ENCODE data around the gene CNOT3. TPM values are rescaled to one million over a fixed set of nuclear protein-coding genes. Genes with fewer than 3 reads are reported as not detected.

CNOT3 gene
- total and polyA plus RNA-seq, 2 donors (not counting 3 experiments of a cell fraction or from before 2014, with no cell fraction given), result 20.4 to 74.7 TPM

DNA sequence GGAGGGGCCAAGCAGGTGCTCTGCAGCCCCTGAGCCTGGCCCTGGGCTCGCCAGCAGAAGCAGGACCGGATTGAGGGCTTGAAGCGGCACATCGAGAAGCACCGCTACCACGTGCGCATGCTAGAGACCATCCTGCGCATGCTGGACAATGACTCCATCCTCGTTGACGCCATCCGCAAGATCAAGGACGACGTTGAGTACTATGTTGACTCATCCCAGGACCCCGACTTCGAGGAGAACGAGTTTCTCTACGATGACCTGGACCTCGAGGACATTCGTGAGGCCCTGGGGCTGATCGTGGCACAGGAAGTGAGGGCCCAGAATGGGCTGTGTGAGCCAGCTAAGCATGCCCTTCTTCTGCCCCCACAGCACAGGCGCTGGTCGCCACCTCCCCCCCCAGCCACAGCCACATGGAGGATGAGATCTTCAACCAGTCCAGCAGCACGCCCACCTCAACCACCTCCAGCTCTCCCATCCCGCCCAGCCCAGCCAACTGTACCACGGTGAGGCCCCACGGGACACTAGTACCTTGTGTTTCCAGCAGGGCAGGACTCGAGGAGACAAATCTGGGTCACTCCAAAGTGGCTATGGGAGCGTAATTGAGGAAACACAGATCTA, 8.1 kb downstream of the CNOT3 start:
- ChIA-PET CTCF (no interaction called here), POLR2A (interaction anchor here (0.6 kb wide), 1 partner anchor 713 kb away, joined by 5 read pairs; no protein-coding TSS in a partner anchor)
- Histone ChIP-seq H3K4me2 (ENCODE audit: insufficient read depth, low read length) (no peak overlapping the region), H3K4me1 (ENCODE audit: control insufficient read depth, extremely low read depth, insufficient read depth, low read length) (no peaks in the 10 kb centered on the region), H2AFZ (ENCODE audit: low read depth, low read length) (no peak overlapping the region), H3K9me3 (replicated peaks; ENCODE audit: control insufficient read depth, insufficient read depth, low read length) (no peaks in the 10 kb centered on the region), H3K9me1 (replicated peaks; ENCODE audit: control insufficient read depth, extremely low read depth, insufficient read depth, low read length) (no peaks in the 10 kb centered on the region), H3K9ac (replicated peaks; ENCODE audit: extremely low read depth, insufficient read depth, low read length) (no peak overlapping the region), H3K27me3 (ENCODE audit: control insufficient read depth in 2 of 2, insufficient read depth in 2 of 2, low read length in 2 of 2) (no peaks in the 10 kb centered on the region), H3K27ac (ENCODE audit: insufficient read depth, low read depth, low read length) (no peak overlapping the region), H4K20me1 (replicated peaks; ENCODE audit: control insufficient read depth, extremely low read depth, insufficient read depth, low read length) (no peaks in the 10 kb centered on the region), H3K36me3 (ENCODE audit: control insufficient read depth in 2 of 2, extremely low read depth in 1 of 2, insufficient read depth in 2 of 2, low read length in 2 of 2) (peaks cover 29 to 60% of the 10 kb centered on the region in 2 experiments), H3K4me3 (replicated peaks in 1 of 3; ENCODE audit: insufficient read depth in 1 of 3, low read depth in 1 of 3, low read length in 3 of 3) (no peak overlapping the region), H3K79me2 (ENCODE audit: control insufficient read depth, insufficient read depth, low read length) (peaks cover 20% of the 10 kb centered on the region)
- TF ChIP-seq, protein P1, sequence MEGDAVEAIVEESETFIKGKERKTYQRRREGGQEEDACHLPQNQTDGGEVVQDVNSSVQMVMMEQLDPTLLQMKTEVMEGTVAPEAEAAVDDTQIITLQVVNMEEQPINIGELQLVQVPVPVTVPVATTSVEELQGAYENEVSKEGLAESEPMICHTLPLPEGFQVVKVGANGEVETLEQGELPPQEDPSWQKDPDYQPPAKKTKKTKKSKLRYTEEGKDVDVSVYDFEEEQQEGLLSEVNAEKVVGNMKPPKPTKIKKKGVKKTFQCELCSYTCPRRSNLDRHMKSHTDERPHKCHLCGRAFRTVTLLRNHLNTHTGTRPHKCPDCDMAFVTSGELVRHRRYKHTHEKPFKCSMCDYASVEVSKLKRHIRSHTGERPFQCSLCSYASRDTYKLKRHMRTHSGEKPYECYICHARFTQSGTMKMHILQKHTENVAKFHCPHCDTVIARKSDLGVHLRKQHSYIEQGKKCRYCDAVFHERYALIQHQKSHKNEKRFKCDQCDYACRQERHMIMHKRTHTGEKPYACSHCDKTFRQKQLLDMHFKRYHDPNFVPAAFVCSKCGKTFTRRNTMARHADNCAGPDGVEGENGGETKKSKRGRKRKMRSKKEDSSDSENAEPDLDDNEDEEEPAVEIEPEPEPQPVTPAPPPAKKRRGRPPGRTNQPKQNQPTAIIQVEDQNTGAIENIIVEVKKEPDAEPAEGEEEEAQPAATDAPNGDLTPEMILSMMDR (IDR thresholded peaks at IDR 0.05; ENCODE audit: extremely low read depth in 1 of 2, insufficient read depth in 1 of 2, low read depth in 1 of 2, low read length in 2 of 2), result no peak
- no peak for TF ChIP-seq MYC (IDR thresholded peaks at IDR 0.05; ENCODE audit: low read depth, low read length)
- BruUV-seq (replicated peaks), result no TSS peak
- dilution Hi-C loops (cut with MboI; ENCODE audit: extremely low pct_ligation_motif_present, low sequenced_read_pairs) (no loop called here), intact Hi-C loops (cut with micrococcal nuclease) (no loop called here)
- no peak for FAIRE-seq
- DNase-seq (ENCODE audit: low read depth, low spot score), result no peak

DNA sequence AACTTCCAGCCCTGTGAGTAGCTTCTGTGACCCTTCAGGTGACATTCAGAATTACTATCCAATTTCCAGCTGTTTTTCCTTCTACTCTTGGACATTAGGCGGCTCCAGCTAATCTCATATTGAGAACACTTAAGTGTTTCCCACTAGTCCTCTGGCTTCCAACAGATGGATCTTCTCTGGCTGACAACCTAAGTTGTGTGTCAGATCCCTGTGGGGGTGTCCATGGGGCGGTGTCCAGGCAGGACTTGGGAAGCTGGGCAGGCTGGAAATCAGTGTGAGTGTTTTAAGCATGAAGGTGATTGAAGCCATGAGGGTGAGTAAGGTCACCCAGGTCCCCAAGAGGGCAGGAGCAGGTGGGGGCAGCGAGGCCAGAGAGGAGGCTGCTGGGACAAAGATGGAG, 10.1 kb downstream of the CNOT3 start:
- Histone ChIP-seq H3K36me3 (ENCODE audit: control insufficient read depth in 2 of 2, extremely low read depth in 1 of 2, insufficient read depth in 2 of 2, low read length in 2 of 2) (peaks cover 31 to 76% of the 10 kb centered on the region in 2 experiments), H4K20me1 (replicated peaks; ENCODE audit: control insufficient read depth, extremely low read depth, insufficient read depth, low read length) (no peaks in the 10 kb centered on the region)
- dilution Hi-C loops (cut with MboI; ENCODE audit: extremely low pct_ligation_motif_present, low sequenced_read_pairs), result no loop called here

More for the DNA sequence above, 10.1 kb downstream of the CNOT3 start:
- no peaks in the 10 kb centered on the region for H3K9me1 ChIP-seq (replicated peaks; ENCODE audit: control insufficient read depth, extremely low read depth, insufficient read depth, low read length)
- no peaks in the 10 kb centered on the region for H3K4me1 ChIP-seq (ENCODE audit: control insufficient read depth, extremely low read depth, insufficient read depth, low read length)
- no TSS peak for BruUV-seq (replicated peaks)
- H3K4me3 ChIP-seq (replicated peaks in 1 of 3; ENCODE audit: insufficient read depth in 1 of 3, low read depth in 1 of 3, low read length in 3 of 3), result no peak overlapping the region
- no peaks in the 10 kb centered on the region for H3K27me3 ChIP-seq (ENCODE audit: control insufficient read depth in 2 of 2, insufficient read depth in 2 of 2, low read length in 2 of 2)
- FAIRE-seq, result no peak
- intact Hi-C loops (cut with micrococcal nuclease), result no loop called here
- TF ChIP-seq POLR2AphosphoS5 (IDR thresholded peaks at IDR 0.05; ENCODE audit: insufficient read depth, low read depth, low read length) (no peak), JUN (IDR thresholded peaks at IDR 0.05; ENCODE audit: borderline replicate concordance, insufficient read depth, insufficient read length, low read depth) (no peak), GATA2 (IDR thresholded peaks at IDR 0.05; ENCODE audit: insufficient read depth, insufficient read length, low read depth, low read length) (no peak), EZH2 (IDR thresholded peaks at IDR 0.05; ENCODE audit: borderline replicate concordance, low read depth, low read length, severe bottlenecking) (no peak), MYC (IDR thresholded peaks at IDR 0.05; ENCODE audit: low read depth, low read length) (no peak), FOS (IDR thresholded peaks at IDR 0.05; ENCODE audit: borderline replicate concordance, insufficient read depth, low read length) (no peak), MAX (IDR thresholded peaks at IDR 0.05; ENCODE audit: insufficient read depth, insufficient read length) (no peak)
- CTCF ChIA-PET, result interaction anchor here (1.2 to 2.1 kb wide), 2 partner anchors 10 to 21 kb away, joined by 3 to 6 read pairs; partner anchors contain the start of gene CNOT3
- DNase-seq (ENCODE audit: low read depth, low spot score), result no peak
- no peak overlapping the region for H3K9ac ChIP-seq (replicated peaks; ENCODE audit: extremely low read depth, insufficient read depth, low read length)
- H3K9me3 ChIP-seq (replicated peaks; ENCODE audit: control insufficient read depth, insufficient read depth, low read length), result no peaks in the 10 kb centered on the region
- peaks cover 2% of the 10 kb centered on the region for H3K79me2 ChIP-seq (ENCODE audit: control insufficient read depth, insufficient read depth, low read length)
- H3K4me2 ChIP-seq (ENCODE audit: insufficient read depth, low read length), result no peak overlapping the region
- no peak overlapping the region for H2AFZ ChIP-seq (ENCODE audit: low read depth, low read length)
- H3K27ac ChIP-seq (ENCODE audit: insufficient read depth, low read depth, low read length), result no peak overlapping the region
- POLR2A ChIA-PET, result interaction anchor here (0.7 kb wide), 1 partner anchor 9 kb away, joined by 4 read pairs; no protein-coding TSS in a partner anchor

All from endothelial cell of umbilical vein (primary cell).